ENCODE measurements around the gene DOCK8.

- TF ChIP-seq, protein P1, sequence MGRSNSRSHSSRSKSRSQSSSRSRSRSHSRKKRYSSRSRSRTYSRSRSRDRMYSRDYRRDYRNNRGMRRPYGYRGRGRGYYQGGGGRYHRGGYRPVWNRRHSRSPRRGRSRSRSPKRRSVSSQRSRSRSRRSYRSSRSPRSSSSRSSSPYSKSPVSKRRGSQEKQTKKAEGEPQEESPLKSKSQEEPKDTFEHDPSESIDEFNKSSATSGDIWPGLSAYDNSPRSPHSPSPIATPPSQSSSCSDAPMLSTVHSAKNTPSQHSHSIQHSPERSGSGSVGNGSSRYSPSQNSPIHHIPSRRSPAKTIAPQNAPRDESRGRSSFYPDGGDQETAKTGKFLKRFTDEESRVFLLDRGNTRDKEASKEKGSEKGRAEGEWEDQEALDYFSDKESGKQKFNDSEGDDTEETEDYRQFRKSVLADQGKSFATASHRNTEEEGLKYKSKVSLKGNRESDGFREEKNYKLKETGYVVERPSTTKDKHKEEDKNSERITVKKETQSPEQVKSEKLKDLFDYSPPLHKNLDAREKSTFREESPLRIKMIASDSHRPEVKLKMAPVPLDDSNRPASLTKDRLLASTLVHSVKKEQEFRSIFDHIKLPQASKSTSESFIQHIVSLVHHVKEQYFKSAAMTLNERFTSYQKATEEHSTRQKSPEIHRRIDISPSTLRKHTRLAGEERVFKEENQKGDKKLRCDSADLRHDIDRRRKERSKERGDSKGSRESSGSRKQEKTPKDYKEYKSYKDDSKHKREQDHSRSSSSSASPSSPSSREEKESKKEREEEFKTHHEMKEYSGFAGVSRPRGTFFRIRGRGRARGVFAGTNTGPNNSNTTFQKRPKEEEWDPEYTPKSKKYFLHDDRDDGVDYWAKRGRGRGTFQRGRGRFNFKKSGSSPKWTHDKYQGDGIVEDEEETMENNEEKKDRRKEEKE (IDR thresholded peaks at IDR 0.05): no peak
- no peak for TF ChIP-seq SP4 (CRISPR knock-in tag; IDR thresholded peaks at IDR 0.05)
- TF ChIP-seq CHD4 (IDR thresholded peaks at IDR 0.05; ENCODE audit: borderline replicate concordance, low read length): no peak
- no peak for TF ChIP-seq BRCA1 (CRISPR knock-in tag; IDR thresholded peaks at IDR 0.05)
- TF ChIP-seq PHF8 (CRISPR knock-in tag; IDR thresholded peaks at IDR 0.05): no peak
- TF ChIP-seq POLR2G (IDR thresholded peaks at IDR 0.05; ENCODE audit: low read depth, low read length): no peak
- no peak for TF ChIP-seq HNRNPK (IDR thresholded peaks at IDR 0.05; ENCODE audit: low read depth, low read length, poor library complexity, severe bottlenecking)
These were observed 167.7 kb downstream of the DOCK8 start for GRCh38 chr9:382383-382782.
